ENCODE results near the gene NR1D2. TPM values are rescaled to one million over a fixed set of nuclear protein-coding genes. Genes with fewer than 3 reads are reported as not detected.

Gene NR1D2
- total RNA-seq, 1 experiment from 2014 or later = 10.4 TPM

DNA sequence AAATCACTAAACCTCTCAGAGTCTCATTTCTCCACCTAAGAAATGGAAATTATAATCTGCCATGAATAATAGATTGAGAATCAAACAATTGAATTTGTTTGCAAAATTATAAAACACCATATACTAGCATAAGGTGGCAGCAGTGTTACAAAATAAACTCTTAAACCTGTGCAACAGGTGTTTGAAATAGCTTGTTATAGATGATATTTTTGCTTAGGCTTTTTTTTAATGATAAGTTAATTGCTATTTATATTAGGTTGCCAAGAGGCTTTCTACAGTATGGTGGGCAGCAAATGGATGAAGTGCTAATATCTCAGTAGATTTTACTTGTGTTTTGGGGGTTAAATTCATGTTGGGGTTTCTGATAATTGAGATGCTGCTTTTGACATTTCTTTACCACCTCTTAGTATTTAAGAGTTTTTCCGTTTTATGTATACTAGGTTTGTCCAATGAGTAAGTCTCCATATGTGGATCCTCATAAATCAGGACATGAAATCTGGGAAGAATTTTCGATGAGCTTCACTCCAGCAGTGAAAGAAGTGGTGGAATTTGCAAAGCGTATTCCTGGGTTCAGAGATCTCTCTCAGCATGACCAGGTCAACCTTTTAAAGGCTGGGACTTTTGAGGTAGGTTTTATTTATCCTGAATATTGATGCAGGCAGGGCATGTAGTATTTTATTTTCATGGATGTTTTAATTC, 19.6 kb downstream of the NR1D2 start:
- DNase-seq (ENCODE audit: low read depth) = no peak

DNA sequence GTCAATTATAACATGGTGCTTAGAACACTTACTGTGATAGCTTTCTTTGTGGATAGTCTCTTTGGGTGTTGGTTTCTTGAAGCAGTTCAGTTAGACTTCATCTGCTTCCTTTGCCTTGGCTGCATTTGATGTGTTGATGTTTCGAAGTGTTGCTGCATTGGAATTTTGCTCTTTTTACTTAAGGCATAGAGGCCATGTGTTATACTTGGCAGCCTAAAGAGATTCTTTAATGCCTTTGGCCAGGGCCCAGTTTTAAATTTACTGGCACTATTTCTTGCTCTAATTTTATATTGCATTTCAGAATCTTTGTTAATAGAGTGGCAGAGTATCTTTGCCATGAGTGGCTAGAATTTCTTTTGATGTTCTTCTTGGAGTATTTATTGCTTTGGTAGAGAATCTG, 21.2 kb downstream of the NR1D2 start:
- no peak for DNase-seq (ENCODE audit: low read depth)

DNA sequence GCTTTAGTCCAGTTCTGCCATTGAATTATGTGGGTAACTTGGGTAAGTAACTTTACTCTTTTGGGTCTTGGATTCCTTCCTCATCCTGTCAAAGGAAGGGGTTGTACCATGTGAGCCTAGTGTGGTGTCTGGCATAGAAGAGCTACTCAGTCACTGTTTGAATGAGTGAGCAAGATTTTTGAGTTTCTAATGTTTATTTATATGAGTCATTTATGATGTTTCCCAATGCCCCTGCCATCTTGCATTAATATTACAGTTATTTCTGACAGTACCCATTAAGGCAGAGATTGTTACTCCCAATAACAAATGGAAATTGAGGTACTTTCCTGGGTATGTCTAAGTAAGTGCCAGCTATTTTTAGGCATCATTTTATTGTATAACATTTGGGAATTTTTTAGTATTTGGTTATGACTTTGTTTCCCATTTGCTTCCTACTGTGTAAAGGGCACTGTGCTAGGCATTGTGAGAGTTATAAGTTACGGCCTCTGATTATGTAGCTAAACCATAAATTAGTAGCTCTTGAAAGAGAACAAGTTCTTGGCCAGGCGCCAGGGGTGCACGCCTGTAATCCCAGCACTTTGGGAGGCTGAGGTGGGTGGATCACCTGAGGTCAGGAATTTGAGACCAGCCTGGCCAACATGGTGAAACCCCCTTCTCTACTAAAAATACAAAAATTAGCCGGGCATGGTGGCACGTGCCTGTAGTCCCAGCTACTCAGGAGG, 23.5 kb downstream of the NR1D2 start:
- DNase-seq (ENCODE audit: low read depth) = peak; percentile 68

DNA sequence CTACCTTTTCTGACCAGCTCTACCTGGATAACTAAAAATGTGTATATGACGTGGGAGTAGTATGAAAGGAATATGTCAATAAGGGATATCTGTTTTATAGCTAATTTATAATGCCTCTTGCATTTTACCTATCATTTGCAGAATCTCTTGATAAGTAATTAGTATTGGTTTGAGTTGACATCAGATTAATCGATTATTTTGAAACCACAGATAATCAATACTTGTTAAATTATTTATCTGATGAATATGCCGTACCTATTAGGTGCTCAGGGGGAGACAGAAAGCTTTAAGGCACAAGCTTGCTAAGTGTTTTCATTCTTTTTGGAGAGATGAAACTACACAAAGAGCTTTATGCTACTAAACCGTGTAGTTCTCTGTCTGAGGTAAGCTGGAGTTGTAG, 24.3 kb downstream of the NR1D2 start:
- DNase-seq (ENCODE audit: low read depth) = no peak

DNA sequence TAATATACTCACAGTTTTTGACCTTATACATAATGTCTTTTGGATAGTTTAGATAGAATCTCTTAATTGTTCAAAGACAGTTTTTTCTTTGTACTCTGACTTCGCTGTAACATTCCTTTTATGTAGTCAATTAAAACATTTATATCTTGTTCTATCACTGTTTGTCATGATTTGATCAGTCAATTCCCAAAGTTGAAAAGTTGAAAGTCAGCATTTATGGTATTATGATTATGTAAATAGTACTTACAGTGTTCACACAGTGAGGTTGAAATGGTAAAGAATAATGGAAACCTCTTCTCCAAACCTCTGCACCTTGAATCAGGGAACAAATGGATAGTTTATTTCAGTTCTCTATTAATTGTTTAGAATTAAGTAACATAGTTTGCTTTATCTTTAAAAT, 26.6 kb downstream of the NR1D2 start:
- DNase-seq (ENCODE audit: low read depth) = no peak

DNA sequence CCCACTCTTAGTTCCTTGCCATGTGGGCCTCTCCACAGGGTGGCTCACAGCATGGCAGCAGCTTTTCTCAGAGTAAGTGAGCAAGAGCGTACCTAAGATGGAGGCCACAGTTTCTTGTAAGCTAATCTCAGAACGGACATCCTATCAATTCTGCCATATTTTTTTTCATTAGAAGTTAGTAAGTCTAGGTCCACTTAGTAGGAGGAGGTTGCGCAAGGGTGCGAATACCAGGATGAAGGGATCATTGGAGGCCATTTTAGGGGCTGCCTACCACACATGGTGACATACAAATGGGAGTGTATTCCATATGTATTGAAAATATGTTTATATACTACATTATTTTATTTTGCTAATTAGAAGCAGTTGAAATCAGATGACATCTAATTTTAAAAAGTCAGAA, 31.5 kb downstream of the NR1D2 start:
- DNase-seq (ENCODE audit: low read depth) = no peak

DNA sequence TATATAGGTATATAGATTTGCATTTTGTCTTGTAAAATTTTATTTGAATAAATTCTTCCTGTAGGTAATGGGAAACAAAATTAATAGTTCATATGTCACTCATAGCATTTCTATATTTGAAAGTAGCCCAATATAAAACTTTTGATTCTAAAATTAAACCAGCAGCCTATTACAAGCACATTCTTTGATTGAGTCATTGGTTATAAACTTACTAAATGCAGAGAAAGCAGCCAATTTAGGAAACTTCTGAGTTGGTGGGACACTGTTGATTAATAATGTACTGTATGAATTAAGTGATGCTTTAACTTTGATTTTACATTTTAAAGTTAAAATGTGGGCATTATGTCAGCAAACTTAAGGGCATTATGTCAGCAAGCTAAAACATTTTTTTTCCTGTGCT, 34.5 kb downstream of the NR1D2 start:
- no peak for DNase-seq (ENCODE audit: low read depth)

DNA sequence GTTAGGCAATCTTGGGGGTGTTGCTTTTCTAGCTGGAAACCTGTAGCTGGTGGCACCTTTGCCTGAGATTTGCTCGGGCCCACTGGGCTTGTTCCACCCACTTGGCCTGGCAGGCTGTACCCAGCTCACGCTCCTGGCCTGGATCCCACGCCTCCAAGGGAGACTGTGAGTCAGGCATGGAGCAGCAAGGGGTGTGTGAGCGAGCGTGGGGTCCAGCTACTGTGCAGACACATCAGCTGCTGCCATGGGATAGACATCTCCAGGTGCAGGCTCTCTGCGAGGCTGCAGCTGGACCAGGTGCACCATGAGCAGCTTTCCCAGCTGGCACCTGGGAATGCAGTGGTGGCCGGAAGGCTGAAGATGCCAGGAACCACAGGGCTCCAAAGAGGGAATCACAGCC, 36.0 kb downstream of the NR1D2 start:
- peak; percentile 33 for DNase-seq (ENCODE audit: low read depth)

DNA sequence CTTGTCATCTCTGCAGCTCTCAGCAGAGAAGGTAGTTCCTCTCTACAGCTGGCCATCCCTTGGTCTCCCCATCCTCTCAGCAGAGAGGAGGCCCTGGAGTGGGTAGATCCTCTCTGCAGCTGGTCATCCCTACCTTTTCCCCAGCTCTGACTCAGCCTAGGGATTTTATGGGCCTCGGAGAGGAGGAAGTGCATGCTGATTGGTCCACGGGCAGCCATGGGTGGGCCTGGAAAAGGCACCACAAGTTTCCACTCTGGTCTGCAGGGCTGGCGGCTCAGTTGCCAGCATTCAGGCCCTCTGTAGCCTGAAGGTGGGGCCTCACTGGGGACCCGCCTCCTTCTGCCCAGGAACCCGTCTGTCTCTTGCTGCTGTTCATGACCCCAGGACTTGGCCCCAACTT, 36.9 kb downstream of the NR1D2 start:
- DNase-seq (ENCODE audit: low read depth) = no peak

DNA sequence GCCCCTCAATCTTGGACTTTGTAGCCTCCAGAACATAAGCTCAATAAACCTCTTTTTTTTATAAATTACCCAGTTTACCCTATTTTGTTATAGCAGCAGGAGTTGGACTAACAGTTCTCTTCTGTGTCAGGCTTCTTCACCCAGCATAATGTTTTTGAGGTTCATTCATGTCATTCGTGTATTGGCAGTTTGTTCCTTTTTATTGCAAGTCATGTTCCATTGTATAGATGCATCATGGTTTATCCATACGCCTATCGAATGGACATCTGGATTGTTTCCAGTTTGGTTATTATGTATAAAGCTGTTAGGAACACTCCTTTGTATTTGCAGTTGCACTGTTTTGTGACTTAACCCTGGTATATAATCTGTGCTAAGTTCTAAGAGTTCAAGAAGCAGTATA, 39.8 kb downstream of the NR1D2 start:
- no peak for DNase-seq (ENCODE audit: low read depth)

DNA sequence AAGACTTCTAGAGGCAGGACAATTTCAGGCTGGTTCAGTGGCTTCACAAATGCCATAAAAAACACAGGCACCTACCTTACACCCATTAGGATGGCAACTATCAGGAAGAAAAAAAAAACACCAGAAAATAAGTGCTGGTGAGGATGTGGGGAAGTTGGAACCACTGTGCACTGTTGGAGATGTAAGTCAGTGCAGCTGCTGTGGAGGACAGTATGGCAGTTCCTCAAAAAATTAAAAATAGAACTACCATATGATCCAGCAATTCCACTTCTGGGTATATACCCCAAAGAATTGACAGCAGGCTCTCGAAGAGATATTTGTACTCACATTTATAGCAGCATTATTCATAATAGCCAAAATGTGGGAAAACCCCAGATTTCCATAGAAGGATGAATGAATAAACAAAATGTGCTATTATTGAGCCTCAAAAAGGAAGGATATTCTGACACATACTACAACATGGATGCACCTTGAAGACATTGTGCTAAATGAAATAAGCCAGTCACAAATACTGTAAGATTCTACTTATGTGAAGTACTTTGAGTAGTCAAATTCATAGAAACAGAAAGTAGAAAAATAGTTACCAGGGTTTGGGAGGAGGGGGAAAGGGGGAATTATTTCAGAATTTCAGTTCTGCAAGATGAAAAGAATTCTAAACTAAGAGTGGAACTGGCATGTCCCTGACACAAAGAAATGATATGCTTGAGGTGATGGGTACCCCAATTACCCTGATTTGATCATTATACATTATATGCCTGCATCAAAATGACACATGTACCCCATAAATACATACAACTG, 40.9 kb downstream of the NR1D2 start:
- no peak for DNase-seq (ENCODE audit: low read depth)

DNA sequence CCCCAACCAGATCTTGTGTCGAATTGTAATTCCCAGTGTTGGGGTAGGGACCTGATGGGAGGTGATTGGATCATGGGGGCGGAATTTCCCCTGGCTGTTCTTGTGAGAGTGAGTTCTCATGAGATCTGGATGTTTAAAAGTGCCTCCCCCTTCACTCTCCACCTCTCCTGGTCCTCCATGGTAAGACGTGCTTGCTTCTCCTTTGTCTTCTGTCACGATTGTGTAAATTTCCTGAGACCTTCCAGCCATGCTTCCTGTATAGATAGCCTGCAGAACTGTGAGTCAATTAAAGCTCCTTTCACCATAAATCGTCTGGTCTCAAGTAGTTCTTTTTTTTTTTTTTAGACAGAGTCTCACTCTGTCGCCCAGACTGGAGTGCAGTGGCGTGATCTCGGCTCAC, 42.3 kb downstream of the NR1D2 start:
- no peak for DNase-seq (ENCODE audit: low read depth)

DNA sequence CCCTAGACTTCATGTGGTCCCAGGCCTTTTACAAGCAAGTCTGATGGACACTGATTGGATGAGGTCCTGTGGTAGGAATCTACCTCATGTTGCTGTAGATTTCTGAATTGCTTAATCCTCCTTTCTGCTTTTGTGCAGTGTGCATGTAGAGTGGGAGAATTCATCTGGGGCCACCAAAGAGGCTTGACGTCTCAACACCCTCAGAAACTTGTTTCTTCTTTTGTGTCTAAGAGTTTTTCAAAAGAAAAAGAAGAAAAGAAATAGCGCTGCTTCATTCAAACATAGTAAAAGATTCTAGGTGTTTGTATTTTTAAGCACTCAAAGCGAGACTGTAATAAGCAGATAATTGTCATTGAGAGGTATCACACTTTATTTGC, 46.2 kb downstream of the NR1D2 start:
- DNase-seq (ENCODE audit: low read depth) = no peak

DNA sequence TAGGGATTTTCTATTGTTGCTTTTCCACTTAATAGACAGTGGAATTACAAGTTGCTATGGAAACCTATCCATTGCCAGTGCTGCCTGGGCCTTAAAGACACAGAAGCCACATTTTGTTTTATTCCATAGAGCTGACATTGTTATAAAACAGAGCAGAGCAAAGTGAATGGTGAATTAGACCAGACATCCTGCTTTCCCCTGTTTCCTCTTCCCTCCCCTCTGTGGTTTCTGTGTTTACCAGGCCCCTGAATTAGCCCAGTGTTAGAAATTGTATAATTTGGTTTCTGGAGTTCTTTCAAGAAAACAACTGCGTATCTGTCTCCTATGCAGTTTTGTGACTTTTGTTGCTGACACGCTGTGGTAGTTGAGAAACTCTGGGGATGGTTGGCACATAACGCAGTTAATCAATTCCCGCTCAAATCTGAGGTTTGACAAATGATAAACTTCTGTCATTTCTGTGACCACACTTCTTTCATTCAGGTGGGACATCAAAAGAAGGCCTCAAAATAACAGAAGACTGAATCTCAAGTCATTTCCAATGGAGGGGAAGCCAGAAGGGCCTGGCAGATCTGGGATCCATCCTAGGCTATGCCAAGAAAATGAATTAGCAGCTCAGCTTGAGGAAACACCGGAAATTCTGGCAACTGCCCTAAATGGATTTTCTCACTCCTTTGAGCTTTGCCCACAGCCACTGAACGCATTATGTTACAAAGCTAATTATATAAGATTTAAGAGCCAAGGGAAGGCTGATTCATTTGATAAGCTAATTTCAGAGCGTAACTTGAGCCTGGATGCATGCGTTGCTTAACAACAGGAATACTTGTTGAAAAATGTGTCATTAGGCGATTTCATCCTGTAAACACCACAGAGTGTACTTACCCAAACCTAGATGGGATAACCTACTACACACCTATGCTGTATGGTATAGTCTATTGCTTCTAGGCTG, 46.9 kb downstream of the NR1D2 start:
- peak; percentile 58 for DNase-seq (ENCODE audit: low read depth)

DNA sequence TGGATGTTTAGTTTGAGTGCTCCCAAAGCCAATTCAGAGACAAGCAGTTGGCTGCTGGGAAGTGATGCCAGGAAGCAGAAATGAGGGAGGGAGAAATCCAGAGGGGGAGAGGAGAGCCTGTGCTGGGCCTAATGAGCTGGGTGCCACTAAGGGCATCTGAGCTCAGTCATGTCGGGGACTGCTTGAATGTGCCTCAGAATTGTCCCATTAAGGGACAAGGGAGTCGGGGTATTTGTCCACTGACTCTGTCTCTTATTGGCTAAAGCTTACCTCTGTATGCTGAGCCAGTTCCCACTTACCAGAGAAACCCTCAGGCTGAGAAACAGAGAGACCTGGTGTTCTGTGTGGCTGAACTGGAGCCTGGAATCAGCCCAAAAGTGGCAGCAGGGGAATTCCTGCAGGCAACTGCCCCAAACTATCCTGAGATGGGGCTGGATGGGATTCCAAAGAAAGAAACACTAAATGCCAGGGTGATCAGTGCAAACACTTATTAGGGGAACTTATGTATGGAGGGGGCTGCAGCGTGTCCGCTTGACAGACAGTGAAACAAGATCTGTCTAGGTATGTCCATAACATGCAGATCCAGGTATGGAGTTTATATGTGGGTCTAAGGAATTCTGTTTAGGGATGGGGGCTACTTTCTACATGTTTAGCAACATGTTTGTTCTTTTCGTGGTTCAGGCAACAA, 48.6 kb downstream of the NR1D2 start:
- DNase-seq (ENCODE audit: low read depth) = no peak

DNA sequence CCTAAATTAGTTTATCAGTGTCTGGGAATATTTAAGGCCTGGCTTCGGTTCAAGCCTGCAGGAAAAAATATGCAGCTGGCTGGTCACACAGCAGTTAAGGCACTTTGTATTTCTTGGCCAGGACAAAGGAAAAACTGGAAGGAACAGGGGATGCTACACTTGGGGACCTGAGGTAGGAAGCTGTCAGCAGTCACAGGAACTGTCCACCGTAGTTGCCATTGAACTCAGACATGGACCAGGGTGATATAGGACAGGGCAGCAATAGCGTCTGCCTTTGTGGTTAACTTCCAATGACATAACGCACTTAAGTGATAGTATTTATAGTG, 49.1 kb downstream of the NR1D2 start:
- DNase-seq (ENCODE audit: low read depth) = no peak

DNA sequence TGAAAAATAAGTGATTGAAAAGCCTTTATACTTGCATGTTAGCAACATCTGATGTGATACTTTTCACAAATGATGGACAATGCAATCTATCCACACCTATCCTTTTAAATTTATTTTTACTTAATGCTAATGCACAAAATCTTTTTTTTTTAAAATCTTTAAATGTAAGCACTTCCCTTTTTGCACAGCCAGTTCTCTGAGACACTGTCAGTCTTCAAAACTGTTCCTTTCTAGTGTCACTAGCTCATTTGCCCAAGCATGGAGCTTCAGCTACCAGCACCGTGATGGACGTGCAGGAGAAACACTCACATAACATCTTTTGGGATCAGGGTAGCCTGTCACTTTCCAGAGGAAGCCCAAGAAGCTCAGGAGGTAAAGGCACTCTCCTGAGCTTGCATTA, 50.1 kb downstream of the NR1D2 start:
- DNase-seq (ENCODE audit: low read depth) = no peak

DNA sequence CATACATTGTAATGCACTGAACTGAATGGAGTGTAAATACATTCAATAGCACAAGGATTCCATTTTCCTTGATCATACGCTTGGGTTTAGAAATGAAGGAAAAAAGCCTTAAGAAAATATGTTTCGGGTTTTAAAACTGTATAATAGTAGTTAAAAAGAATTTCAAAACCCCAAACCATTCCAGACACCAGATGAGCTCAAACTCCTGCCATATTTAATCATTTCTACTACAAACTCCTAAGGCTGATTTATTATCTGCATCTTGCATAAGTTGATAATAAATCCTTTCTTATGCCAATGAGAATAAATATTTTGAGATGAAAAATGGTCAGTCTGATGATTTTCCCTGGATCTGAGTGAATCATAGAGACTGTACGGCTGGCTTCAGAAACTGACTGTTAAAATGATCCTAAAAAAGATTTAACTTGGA, 51.0 kb downstream of the NR1D2 start:
- no peak for DNase-seq (ENCODE audit: low read depth)

DNA sequence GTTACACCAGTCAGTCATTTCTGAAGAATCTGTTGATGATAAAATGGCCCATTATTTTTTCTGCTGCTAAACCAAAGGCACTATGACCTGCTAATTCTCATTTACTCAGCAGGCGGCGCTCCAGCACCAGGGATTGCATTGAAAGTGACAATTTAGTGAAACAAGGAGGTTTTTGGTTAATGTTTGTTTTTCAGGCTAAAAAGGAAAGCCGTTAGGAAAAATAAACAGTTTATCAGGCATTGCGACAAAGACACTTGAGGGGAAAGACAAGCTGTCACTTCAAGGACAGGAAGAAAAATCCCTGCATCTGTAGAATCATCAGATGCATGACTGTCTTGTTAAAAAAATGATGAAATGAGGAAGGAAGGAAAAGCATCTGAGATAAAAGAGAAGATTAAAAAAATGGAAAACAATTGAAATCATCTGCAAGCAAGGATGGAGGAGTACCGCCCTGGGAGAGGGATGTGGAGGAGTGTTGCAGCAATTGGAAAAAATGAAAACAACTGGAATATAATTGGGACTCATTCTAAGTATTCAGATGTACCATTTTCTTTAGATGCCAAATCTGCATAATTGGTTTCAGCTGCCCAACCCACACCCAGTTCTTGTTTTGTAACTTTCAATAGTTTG, 54.0 kb downstream of the NR1D2 start:
- peak; percentile 61 for DNase-seq (ENCODE audit: low read depth)

DNA sequence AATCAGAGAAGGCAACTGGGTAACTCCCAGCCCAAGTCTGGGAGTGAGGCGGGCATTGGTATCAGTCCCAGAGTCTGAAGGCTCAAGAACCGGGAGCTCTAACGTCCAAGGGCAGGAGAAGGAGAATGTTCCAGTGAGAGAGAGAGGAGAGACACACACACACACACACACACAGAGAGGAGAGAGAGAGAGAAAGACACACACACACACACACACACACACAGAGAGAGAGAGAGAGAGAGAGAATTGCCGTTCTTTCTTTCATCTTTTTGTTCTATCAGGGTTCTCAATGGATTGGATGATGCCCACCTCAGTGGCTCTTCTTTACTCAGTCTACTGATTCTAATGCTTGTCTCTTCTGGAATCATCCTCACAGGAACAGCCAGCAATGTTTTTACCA, 57.0 kb downstream of the NR1D2 start:
- no peak for DNase-seq (ENCODE audit: low read depth)

DNA sequence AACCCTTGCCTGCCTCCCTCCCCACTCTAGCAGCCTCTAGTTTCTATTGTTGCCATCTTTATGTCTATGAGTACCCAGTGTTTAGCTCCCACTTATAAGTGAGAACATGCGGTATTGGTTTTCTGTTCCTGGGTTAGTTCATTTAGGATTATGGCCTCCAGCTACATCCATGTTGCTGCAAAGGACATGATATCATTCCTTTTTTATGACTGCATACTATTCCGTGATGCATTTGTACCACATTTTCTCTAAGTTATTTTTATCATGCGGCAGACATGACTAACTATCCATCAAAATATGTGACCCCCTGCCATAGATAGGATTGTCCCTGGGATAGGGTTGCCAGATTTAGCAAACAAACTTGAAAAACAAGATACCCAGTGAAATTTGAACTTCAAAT, 58.4 kb downstream of the NR1D2 start:
- DNase-seq (ENCODE audit: low read depth) = no peak
